ENCODE measurements around the gene SNX33. TPM values are rescaled to one million over a fixed set of nuclear protein-coding genes. Genes with fewer than 3 reads are reported as not detected.

SNX33 gene
- total and polyA plus RNA-seq, 2 of the 13 experiments (the other 11 are each of a cell fraction or from before 2014, with no cell fraction given), result 11.0 to 11.6 TPM

DNA sequence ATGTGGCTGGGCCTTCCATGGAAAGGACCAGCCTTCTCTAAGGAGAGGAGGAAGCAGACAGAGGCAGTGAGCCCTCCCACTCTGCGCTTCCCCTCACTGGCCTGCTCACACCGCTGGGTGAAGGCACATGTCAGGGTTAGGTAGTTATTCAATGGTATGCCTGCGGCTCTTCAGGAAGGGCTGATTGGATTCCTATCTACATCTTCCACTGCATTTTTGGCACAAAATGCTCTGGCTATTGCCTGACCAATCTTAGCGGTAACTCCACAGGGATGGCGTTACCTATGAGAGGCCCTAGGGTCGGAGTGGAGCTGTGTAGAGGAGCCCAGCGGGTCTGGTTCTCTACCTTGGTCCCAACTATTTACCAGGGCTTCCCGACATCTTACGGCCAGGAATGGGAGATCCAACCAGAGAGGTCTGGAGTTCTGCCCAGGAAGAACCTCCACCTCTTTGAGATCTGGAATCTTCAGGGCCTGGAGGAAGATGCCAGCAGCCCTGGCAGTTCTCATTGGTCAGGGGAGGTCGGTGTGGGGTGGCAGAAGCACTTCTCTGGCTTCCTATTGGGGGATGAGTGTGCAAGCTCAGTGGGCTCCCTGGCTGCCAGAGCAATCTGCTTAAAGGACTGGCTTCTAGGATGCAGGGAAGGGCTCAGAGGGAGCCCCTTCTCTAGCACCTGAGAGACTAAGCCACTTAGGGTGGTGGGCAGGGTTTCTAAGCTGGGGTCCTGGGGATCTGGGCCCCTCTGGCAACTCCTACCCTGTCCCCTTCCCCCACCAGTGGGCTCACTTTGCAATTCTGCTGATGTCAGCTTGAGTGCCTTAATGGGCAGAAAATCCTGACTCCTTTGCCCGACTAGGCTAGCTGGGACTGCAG, 24.3 kb downstream of the SNX33 start:
- no peak overlapping the region for H3K4me3 ChIP-seq (replicated peaks in 1 of 3; ENCODE audit: insufficient read depth in 1 of 3, low read depth in 2 of 3, low read length in 3 of 3)
- intact Hi-C loops (cut with micrococcal nuclease; ENCODE audit: unreplicated experiment) (no loop called here), in situ Hi-C loops (cut with HindIII; ENCODE audit: extremely low pct_ligation_motif_present, low pct_unique_long_range_greater_than_20kb) (no loop called here)
- H3K9ac ChIP-seq (ENCODE audit: insufficient read depth, low read depth, low read length), result no peak overlapping the region
- TF ChIP-seq MAFF (IDR thresholded peaks at IDR 0.05; ENCODE audit: low read depth, low read length) (peak; percentile 76), MAFK (conservative IDR thresholded peaks at IDR 0.05 in 1 of 2, IDR thresholded peaks at IDR 0.05 in 1 of 2; ENCODE audit: low read length in 2 of 2) (peak; percentile 80 to 89), ZNF530 (CRISPR knock-in tag; IDR thresholded peaks at IDR 0.05; ENCODE audit: low read depth) (no peak), THAP11 (CRISPR knock-in tag; IDR thresholded peaks at IDR 0.05) (no peak)
- TF ChIP-seq, protein P1, sequence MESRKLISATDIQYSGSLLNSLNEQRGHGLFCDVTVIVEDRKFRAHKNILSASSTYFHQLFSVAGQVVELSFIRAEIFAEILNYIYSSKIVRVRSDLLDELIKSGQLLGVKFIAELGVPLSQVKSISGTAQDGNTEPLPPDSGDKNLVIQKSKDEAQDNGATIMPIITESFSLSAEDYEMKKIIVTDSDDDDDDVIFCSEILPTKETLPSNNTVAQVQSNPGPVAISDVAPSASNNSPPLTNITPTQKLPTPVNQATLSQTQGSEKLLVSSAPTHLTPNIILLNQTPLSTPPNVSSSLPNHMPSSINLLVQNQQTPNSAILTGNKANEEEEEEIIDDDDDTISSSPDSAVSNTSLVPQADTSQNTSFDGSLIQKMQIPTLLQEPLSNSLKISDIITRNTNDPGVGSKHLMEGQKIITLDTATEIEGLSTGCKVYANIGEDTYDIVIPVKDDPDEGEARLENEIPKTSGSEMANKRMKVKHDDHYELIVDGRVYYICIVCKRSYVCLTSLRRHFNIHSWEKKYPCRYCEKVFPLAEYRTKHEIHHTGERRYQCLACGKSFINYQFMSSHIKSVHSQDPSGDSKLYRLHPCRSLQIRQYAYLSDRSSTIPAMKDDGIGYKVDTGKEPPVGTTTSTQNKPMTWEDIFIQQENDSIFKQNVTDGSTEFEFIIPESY (CRISPR knock-in tag; IDR thresholded peaks at IDR 0.05), result 0 out of 2 replicates have a peak, but pooled peaks have one; percentile 13
- no peaks in the 10 kb centered on the region for H3K9me3 ChIP-seq (ENCODE audit: low read length)
- ChIA-PET POLR2A (interaction anchor here (0.6 to 2.0 kb wide), 4 partner anchors 11 to 304 kb away, joined by 3 to 5 read pairs (median 4); partner anchors contain the start of gene SNUPN), CTCF (ENCODE audit: low intra/inter-chr PET ratio, low total read pairs) (no interaction called here)
- H3K4me2 ChIP-seq (ENCODE audit: low read depth, low read length), result no peak overlapping the region; the same call in 1 of the 2 replicates
- ATAC-seq (no peak), FAIRE-seq (no peak), DNase-seq (ENCODE audit: low spot score) (no peak)
- no peaks in the 10 kb centered on the region for H3K36me3 ChIP-seq (replicated peaks in 1 of 2; ENCODE audit: control insufficient read depth in 1 of 2, insufficient read depth in 2 of 2, low read length in 2 of 2)
- WGBS (ENCODE audit: low lambda C conversion rate), result 48% methylated on average over 4 of the region's 11 CpGs
- no peaks in the 10 kb centered on the region for H4K20me1 ChIP-seq (ENCODE audit: insufficient read depth, low read length)
- H3K27me3 ChIP-seq (ENCODE audit: control insufficient read depth in 1 of 2, insufficient read depth in 2 of 2, low read length in 2 of 2), result peaks cover 2 to 26% of the 10 kb centered on the region in 2 experiments; a peak in 3 of 5 replicates
- no TSS peak for BruUV-seq (replicated peaks)
- H3K79me2 ChIP-seq (ENCODE audit: insufficient read depth, low read length), result no peaks in the 10 kb centered on the region
- H3K4me1 ChIP-seq (ENCODE audit: insufficient read depth, low read length), result peaks cover 51% of the 10 kb centered on the region
- H3K27ac ChIP-seq (ENCODE audit: extremely low read length, insufficient read depth, low read length), result no peak overlapping the region
- H2AFZ ChIP-seq (ENCODE audit: low read length), result no peak overlapping the region
